A549 treated with AZD9567 at 1 μM for 4 hours (cell line): ENCODE data around the gene ZNRF4. TPM values are rescaled to one million over a fixed set of nuclear protein-coding genes. Genes with fewer than 3 reads are reported as not detected.

Experiments
- total RNA-seq: library from RNA; stranded (reverse); fragments of 200-300 nt; extraction: Qiagen RNA extraction; gene quantifications from 5 replicates; pipeline ENCODE4 v1.2.3, GENCODE V29; 2022; ENCODE audit not compliant: insufficient read depth

ZNRF4 gene, protein sequence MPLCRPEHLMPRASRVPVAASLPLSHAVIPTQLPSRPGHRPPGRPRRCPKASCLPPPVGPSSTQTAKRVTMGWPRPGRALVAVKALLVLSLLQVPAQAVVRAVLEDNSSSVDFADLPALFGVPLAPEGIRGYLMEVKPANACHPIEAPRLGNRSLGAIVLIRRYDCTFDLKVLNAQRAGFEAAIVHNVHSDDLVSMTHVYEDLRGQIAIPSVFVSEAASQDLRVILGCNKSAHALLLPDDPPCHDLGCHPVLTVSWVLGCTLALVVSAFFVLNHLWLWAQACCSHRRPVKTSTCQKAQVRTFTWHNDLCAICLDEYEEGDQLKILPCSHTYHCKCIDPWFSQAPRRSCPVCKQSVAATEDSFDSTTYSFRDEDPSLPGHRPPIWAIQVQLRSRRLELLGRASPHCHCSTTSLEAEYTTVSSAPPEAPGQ
- not detected in 5 replicates for total RNA-seq

DNA sequence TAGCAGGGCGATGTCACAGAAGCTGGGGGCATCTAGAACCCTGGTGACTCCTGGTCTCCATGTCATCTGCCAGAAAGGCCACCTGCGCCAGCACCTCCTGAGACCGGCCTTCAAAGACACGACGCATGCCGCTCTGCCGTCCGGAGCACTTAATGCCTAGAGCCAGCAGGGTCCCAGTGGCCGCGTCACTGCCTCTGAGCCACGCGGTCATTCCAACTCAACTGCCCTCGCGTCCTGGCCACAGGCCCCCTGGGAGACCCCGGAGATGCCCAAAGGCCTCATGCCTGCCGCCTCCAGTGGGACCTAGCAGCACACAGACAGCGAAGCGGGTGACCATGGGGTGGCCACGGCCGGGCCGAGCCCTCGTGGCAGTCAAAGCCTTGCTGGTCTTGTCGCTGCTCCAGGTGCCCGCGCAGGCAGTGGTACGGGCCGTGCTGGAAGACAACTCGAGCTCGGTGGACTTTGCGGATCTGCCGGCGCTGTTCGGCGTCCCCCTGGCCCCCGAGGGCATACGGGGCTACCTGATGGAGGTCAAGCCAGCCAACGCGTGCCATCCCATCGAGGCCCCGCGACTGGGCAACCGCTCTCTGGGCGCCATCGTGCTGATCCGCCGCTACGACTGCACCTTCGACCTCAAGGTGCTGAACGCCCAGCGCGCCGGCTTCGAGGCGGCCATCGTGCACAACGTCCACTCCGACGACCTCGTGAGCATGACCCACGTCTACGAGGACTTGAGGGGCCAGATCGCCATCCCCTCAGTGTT, at the start of gene ZNRF4:
Gene ZNRF4, plus strand, starts transcription at position 51 of the 763 bp plus-strand sequence. Its CDS starts 75 bp downstream, at position 126.

Other genes with a start within 250 kb of the ZNRF4 start
- gene PTPRS, start 114.6 kb upstream of the ZNRF4 start, total RNA-seq = 22.2 to 30.3 TPM (median 25.9 TPM) in 5 replicates
- gene TINCR, start 112.5 kb downstream of the ZNRF4 start, total RNA-seq = 2.1 to 3.5 TPM (median 2.6 TPM) in 5 replicates
- gene SAFB2, start 167.4 kb downstream of the ZNRF4 start, total RNA-seq = 26.0 to 44.1 TPM (median 36.0 TPM) in 5 replicates
- gene SAFB, start 167.7 kb downstream of the ZNRF4 start, total RNA-seq = 47.5 to 53.0 TPM (median 50.0 TPM) in 5 replicates
- gene MICOS13, start 225.1 kb downstream of the ZNRF4 start, total RNA-seq = 42.8 to 72.7 TPM (median 69.3 TPM) in 5 replicates
- 1.7 to 6.2 TPM (median 5.4 TPM) in 5 replicates for gene HSD11B1L, start 225.6 kb downstream of the ZNRF4 start, total RNA-seq
- 696 to 858 TPM (median 802 TPM) in 5 replicates for gene RPL36, start 234.9 kb downstream of the ZNRF4 start, total RNA-seq